NAMALWA (cell line): ENCODE results near the gene DUSP15.
"Not testable (repeated sequence)": the region's sequence is repeated elsewhere in the genome, so short reads cannot be mapped to it uniquely, and the experiment has no call there.

Experiments used
- DNase-seq: peaks from one replicate; pipeline ENCODE4 v3.0.0-alpha.2; 2015; ENCODE audit warnings: low spot score

Gene DUSP15

DNA sequence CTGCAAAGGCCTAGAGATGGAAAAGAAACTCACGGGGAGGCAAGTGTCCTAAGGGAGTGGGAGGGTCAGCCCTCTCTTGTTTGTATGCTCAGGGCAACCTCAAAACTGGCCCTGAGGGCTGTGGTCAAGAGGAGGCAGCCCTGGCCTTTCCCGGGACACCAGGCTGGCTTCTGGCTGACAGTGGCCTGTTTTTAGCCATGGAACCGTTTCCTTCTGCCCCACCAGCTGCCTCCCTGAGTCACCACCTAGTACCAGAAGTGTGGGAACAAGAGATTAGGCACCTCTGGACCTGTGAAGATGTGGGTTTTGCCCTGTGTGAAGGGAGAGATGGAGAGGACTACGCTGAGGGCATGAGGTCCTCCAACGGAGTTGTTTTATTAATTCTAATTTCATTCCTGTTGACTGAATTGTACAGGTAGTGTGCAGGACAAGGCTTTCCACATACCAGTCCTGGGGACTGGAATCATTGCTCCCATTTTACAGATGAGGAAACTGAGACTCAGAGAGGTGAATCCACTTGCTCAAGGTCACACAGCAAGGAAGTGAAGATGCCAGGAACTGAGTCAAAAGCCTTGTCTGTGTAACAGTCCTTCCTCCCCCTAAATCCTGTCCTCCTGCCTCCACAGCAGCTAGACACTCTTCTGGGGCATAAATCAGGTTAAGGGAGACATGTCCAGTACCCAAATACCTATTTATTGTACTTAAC, 30.4 kb downstream of the DUSP15 start:
- no peak for DNase-seq

DNA sequence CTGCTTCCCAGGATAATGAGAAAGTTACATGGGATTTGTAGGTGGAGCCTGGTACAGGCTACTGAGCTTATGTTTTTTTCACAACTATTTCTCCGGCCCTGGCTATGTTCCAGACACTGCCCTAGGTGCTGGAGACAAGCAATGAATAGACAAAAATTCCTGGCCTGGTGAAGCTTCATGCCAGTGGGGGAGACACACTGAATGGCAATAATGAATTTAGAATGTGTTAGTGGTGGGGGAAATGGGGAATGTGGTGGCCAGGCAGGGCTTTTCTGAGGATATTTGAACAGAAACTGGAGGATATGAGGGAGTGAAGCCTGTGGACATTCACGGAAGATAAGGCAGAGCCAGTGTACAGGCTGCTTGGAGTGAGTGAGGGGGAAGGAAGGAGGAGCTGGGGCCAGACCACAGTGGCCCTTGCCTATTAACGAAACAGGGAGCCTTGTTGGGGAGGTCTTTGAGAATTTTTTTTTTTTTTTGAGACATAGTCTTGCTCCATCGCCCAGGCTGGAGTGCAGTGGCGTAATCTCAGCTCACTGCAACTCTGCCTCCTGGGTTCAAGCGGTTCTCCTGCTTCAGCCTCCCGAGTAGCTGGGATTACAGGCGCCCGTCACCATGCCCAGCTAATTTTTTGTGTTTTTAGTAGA, 31.6 kb downstream of the DUSP15 start:
- no peak for DNase-seq

DNA sequence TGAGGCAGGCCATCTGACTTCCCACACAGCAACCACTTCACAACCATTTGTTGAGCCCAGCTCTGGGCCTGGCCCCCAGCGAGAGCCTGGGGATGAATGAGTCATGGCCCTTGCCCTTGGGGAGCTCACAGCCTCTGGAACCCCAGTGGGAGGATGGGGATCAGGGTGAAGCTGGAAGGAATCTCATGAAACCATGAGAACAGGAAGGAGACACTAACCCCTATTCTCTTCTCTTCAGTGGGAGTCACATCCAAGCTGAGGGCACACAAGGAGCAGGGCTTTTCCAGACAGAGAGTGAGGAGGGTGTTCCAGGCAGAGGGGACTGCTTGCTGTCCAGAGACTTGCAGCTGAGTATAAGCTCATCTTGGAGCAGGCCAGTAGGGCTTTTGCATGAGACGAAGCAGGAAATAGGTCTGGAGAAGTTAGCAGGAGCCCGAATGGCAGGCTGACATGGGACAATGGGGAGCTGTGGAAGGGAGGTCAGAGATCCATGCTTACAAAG, 32.4 kb downstream of the DUSP15 start:
- DNase-seq, result no peak

DNA sequence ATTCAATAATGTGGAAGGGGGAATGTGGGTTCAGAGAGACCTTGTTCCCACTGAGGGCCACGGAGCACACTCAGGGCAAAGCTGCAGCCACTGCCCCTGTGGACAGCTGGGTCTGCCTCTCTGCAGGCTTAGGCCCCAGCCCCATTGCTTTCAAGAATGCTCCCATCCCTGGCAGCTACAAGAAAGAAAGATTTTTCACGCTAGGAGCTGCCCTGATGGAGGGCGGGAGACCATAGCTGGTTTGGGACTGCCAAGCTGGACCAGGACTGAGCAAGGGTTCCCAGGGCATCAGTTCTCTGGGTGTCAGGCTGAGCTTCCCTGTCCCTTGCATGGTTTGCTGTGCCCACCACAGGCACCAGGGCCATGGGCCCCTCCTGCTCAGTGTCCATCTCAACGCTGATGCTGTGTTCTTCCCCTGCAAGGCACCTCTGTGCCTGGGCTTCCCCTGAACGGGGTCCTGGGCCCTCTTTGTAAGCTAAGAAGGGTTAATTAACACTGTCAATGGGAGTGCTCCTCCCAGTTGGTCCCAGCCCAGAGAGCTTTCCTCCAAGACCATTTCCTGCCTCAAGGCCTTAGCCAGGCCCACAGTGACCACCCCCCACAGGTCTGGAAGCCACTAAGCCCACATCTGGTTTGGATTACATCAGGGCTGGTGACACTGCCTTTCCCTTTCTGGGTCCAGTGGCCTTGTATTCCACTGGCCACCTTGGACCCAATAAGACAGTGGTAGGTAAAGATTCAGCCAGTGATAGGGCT, 33.3 kb downstream of the DUSP15 start:
- no peak for DNase-seq

DNA sequence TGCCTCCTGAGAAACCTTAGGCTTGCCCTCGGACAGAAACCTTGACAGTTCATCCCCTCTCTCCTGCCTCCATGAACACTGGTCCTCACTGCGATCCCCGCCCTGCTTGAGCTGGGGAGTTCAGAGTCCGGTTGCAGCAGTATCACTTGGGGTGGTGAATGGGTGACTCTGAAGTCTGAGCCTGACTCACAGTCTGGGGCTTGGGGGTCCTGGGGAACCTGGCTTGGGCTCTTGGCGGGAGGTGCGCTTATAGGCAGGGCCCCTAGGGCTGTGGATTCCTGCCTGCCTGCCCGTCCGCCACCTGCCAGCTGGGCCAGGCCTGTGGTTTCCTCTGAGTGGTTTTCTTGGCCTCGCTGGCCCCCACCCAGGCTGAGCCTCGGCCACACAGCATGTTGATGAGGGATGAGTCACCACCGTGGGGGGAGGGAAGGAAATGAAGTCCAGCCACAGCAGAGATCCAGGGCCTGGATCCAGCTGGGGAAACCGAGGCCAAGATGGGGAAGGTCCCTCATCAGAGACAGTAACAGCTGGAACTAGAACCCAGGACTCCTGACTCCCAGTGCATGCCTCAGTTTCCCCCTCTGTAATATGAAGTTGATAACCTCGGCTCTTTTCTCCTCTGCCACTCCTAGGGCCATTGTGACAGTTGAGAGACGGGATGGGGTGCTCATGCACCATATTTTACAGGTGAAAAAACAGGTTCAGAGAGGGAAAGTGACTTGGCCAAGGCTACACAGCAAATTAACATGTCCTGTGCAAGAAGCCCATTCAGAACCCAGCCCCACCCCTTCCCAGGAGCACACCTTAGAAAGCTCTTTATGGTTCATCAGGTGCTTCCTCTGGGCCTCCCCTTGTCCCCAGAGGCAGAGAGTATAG, 34.1 kb downstream of the DUSP15 start:
- peak; percentile 48 for DNase-seq

DNA sequence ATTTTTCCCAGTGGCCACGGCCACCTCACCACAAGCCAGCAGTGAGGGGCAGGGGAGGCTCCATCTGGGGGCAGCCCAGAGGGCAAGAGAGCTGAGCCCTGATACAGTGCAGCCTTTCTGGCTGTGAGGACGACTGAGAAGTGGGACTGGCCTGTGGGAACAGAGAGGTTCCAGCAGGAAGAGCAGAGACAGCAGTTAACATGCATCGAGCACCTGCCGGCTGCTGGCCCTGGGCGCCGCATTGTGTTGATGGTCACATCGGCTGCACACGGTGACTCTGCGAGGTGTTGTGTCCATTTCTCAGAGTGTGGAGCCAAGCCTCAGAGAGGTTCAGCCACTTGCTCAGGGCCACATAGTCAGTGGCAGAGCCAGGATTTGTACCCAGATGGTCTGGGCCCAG, 34.8 kb downstream of the DUSP15 start:
- DNase-seq, result no peak

DNA sequence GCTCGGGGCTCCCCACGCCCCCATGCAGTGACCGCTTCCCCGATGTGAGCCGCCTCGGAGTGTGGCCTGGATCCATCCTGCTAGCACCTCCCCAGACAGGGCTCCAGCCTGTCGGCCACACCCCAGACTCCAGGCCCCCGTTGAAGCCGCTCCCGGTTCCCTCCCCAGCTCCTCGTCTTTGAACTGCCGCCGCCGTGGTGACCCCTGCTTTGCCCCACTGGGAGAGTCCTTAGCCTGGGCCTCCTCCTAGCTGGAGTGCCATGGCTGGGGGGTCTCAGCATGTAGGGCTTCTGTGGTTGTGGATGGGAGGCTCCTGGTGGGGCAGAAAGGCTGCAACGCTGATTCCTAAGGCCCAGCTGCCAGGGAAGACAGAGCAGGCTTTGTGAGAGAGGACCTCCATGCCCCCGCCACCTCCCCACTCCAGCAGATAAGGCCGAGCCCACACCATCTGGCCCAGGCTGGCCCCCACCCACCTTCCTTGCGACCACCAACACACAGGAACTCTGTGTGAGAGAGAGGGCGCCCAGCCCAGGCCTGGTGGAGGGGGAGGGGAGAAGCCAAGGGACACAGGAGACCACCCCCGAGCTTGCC, 36.3 kb downstream of the DUSP15 start:
- no peak for DNase-seq

DNA sequence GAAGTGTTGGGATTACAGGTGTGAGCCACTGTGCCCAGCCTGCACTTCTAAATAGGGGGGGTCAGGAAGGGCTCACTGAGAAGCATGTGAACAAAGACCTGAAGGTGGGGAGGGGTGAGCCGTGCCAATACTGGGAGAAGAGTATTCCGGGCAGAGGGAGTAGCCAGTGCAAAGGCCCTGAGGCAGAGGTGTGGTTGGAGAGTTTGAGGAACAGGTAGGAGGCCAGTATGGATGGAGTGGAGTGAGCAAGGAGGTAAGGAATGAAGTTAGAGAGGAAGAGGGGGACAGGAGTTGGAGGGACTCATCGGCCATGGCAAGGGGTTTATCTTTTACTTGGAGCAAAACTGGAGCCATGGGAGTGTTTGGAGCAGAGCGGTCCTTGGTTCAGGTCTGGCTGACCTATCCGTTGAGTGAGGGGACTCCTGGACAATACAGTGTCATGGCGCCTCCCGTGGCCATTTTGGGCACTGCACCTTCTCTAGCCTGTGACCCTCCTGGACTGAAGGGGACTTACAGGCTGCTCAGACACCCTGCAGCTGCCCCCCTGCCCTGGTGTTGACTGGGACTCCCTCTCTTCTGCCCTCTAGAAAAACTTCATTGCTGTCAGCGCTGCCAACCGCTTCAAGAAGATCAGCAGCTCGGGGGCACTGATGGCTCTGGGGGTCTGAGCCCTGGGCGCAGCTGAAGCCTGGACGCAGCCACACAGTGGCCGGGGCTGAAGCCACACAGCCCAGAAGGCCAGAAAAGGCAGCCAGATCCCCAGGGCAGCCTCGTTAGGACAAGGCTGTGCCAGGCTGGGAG, 37.0 kb downstream of the DUSP15 start:
- DNase-seq, result peak; percentile 78

DNA sequence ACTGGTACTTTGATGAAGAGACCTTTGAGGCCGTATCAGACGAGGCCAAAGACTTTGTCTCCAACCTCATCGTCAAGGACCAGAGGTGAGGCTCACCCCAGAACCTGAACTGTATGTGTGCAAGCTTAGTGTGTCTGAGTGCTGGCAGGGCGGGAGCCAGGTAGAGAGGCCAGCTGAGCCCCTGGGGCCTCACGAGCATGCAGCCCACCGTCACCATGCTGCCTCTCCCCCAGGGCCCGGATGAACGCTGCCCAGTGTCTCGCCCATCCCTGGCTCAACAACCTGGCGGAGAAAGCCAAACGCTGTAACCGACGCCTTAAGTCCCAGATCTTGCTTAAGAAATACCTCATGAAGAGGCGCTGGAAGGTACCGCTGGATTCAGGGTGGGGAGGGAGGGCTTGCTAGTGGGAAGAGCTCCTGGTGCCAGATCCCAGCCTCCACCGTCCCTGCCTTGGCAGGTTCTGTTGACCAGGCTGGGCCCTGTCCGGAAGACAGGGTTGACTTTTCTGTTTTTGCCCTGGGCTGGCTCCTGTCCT, 38.5 kb downstream of the DUSP15 start:
- no peak for DNase-seq

DNA sequence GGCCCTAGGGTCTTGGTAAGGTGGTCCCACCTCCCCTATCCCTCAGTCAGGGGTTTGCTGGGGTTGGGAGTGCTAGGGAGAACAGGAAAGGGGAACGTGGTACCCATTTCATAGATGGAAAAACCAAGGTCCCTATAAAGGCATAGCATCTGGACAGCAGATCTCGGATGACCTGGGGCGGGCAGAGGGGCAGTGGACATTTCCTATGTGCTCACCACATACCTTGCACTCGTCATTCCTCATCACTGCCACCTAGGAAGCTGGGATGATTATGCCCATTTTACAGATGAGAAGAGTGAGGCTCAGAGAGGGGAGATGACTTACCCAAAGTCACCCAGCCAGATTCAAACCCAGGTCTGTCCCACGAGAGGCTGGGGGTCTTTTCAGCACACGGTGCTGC, 39.1 kb downstream of the DUSP15 start:
- no peak for DNase-seq

DNA sequence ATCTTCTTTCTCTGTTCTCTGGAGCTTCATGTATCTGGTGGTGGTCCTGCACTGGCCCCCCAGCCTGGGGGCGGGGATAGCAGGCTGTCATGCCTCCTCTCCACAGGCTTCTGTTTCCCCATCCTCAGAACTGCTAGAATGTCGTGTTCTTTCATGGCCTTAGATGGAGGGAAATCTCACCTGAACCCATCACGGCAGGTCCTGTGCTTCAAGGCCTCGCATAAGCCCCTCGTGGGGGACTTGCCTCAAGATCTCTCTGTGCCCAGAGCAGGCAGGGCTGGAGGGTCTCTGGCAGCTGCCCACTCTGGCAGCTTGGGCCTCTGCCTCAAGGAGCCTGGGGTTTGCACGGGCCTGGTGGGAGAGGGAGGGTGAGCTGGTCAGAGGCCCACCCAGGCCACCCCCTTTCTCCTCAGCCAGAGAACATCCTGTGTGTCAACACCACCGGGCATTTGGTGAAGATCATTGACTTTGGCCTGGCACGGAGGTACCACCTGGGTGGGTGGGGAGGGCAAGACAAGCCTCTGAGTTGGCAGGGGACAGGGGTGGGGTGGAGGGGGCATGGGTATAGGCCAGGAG, 39.8 kb downstream of the DUSP15 start:
- no peak for DNase-seq

DNA sequence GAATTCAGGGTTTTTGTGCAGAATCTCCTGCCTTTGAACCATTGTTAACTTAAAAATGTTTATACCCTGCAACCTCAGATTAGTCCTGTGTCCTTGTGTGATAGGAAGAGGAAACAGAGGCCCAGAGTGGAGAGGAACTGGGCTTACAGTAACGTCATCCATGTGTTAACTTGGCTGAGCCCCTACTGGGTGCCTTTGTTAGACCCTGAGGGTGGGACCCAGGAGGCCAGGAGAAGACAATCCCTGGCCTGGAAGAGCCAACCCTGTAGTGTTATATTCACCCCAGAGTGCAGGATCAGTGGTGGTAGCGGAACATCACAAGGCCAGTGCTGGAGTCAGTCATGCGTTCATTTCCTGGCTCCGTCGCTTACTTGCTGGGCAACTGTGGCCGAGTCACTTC, 40.6 kb downstream of the DUSP15 start:
- no peak for DNase-seq

DNA sequence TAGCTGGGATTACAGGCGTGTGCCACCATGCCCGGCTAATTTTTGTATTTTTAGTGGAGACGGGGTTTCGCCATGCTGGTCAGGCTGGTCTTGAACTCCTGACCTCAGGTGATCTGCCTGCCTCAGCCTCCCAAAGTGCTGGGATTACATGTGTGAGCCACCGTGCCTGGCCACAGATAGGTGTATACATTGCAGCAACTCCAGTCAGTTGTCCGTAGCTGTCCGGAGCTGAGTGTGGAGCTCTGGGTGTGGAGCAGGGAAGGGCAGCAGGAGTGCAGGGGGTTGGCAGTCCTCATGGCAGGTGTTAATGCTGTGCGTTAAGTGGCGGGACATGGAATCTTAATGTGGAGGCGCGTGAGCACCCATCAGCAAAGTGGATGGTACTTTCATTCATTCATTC, 42.3 kb downstream of the DUSP15 start:
- DNase-seq, result not testable (repeated sequence)

DNA sequence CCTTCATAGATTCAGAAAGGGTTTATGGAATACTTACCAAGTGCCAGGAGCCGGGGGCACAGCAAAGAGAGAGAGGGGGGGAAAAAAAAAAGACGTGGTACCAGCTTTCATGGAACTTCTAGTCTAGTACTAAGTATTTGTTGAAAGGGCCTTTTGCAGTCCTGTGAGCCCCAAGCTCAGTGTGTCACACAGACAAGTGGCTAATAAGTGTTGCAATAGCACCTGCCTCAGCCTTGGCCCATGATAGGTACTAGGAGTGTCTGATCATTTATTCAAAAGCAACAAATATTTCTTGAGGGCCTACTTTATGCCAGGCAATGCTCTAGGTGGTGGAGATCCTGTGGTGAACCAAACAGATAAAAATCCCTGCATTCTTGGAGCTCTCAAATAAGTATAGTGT, 43.3 kb downstream of the DUSP15 start:
- no peak for DNase-seq

DNA sequence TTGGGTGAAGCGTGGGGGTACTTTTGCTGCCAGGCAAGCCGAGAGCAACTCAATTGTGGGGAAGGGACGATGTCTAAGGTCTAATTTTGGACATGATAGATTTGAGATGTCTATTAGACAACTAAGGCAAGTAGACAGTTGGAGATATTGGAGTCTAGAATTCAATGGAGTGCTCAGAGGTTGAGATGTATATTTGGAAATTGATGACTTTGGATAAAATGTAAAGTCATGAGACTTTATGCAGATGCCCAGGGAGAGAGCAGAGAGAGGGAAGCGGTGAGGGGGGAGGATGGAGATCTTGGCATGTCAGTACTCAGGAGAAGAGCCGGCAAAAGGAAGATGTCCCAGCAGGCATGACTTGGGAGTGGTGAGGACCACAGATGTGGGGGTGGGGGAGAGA, 44.3 kb downstream of the DUSP15 start:
- DNase-seq, result no peak

DNA sequence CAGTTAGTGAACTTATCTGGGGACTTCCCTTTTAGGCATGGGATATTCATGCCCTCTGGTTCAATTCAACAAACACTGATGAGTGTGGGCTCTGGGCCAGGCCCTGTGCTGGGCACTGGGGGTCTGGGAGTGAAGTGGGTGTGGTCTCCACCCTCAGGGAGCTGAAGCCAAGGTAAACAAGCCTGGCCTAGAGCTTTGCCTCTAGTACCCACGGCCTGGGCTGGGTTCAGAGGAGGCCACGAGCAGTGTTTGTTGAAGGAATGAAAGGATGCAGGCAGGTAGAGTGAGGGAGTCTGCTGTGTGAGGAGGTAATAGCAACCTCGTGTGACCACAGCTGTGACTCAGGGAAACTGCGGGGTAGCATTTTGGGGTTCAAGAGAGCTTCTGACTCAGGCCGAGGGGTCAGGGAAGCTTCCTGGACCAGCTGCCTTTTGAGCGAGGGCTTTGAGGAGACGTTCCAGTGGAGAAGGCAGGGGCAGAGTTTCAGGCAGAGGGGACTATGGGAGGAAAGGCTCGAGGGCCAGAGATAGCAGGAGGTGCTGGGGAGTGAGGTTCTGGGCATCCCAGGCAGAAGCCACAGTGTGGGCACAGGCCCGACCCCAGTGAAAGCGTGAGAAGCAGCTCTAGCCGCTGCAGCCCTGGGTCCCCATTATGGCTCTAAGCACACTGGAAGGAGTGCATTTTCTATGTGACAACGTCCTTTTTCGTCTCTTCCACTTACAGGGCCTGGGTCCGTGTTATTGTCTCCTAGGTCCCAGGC, 45.6 kb downstream of the DUSP15 start:
- DNase-seq, result no peak

DNA sequence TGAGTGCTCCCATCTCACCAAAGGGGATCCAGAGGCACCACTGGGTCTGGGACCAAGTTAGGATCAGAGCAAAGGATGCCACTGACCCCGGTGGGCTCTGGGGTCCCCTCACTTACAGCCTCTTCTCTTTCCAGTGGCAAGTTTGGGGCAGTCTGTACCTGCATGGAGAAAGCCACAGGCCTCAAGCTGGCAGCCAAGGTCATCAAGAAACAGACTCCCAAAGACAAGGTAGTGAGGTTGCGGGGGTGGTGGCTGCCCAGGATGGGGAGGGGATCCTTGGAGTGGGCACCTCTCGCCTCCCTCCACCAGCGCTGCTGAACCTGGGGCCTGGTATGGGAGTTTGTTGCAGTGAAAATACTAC, 46.2 kb downstream of the DUSP15 start:
- DNase-seq, result no peak

DNA sequence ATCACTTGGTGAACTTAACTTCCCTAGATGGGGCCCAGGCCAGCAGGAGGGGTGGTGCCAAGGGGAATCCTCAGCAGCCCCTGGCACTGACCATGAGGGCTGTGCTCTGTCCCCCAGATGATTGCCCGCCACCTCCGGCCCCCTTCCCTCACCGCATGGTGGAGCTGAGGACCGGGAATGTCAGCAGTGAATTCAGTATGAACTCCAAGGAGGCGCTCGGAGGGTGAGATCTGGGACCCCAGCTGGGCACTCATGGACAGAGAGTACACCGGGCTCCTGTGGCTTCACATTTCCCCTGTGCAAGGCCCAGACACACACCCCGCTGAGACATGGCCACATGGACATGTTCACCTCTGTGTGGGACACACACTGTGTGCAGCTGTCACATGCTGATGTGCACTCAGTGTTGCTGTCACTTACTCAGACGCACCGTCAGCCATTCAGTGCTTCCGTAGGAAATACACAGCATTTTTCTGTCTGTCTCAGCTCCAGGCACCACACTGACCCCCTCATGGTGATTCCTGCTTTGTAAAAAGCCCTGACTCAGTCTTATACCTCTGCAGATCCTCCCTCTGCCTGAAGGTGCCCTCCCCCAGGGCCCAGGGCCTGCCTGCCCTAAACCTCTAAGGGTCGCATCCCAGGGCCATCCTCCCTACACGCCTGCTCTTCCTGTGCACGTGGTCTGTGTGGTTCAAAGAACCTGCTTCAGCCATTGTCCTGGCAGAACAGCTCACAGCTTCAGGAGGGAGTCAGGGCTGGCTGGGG, 46.8 kb downstream of the DUSP15 start:
- DNase-seq, result no peak
